H1 (cell line): ENCODE results near the gene IL17REL. TPM values are rescaled to one million over a fixed set of nuclear protein-coding genes. Genes with fewer than 3 reads are reported as not detected.

Experiments used
- CTCF ChIA-PET: fragments of 300-600 bp; sonication (Branson Sonifier 250); formaldehyde crosslinking; loops from one replicate; lab custom pipeline; 2021; ENCODE audit not compliant: partially characterized antibody; lab: Charles Lee
- POLR2A ChIA-PET: fragments of 300-600 bp; sonication (Branson Sonifier 250); formaldehyde crosslinking; loops from one replicate; lab custom pipeline; 2021; ENCODE audit warnings: inconsistent platforms; ENCODE audit not compliant: partially characterized antibody; lab: Charles Lee
- DNase-seq, 2 experiments: peaks; one replicate each; pipeline versions ENCODE4 v3.0.0 to v3.0.0-alpha.2; 2010 to 2022; ENCODE audit warnings: low spot score in 2 of 2, low read depth in 1 of 2, mixed read lengths in 1 of 2
- FAIRE-seq: peaks from 2 replicates; lab custom pipeline; 2011; peaks lifted over from hg19 to GRCh38; lab: Jason Lieb, UNC
- H2AFZ ChIP-seq: 2 replicates; pipeline ENCODE4 v1.8.1; 2012; ENCODE audit warnings: low read length, inconsistent platforms
- H2AK5ac ChIP-seq: 2 replicates; pipeline ENCODE4 v1.6.1; 2013; ENCODE audit warnings: low read depth, low read length
- H2BK120ac ChIP-seq: replicated peaks from 2 replicates; pipeline ENCODE3; 2013; ENCODE audit warnings: low read depth, low read length, inconsistent platforms
- H2BK12ac ChIP-seq: 2 replicates; pipeline ENCODE4 v1.6.1; 2013; ENCODE audit warnings: low read depth, low read length
- H2BK15ac ChIP-seq: 2 replicates; pipeline ENCODE4 v1.6.1; 2013; ENCODE audit warnings: low read length
- H2BK20ac ChIP-seq: 2 replicates; pipeline ENCODE4 v1.6.1; 2013; ENCODE audit warnings: low read length
- H2BK5ac ChIP-seq: 2 replicates; pipeline ENCODE4 v1.6.1; 2013; ENCODE audit warnings: low read depth, low read length
- H3K14ac ChIP-seq: 2 replicates; pipeline ENCODE4 v1.6.1; 2013; ENCODE audit warnings: inconsistent platforms; ENCODE audit not compliant: insufficient read length
- H3K18ac ChIP-seq: 2 replicates; pipeline ENCODE4 v1.6.1; 2013; ENCODE audit warnings: low read length; ENCODE audit errors: extremely low read depth
- H3K23ac ChIP-seq: 2 replicates; pipeline ENCODE4 v1.6.1; 2013; ENCODE audit warnings: inconsistent platforms; ENCODE audit not compliant: insufficient read length
- H3K23me2 ChIP-seq: 2 replicates; pipeline ENCODE4 v1.6.1; 2013; ENCODE audit warnings: low read depth, low read length
- H3K27ac ChIP-seq: 2 replicates; pipeline ENCODE4 v1.6.1; 2011; ENCODE audit warnings: low read depth, low read length, inconsistent platforms
- H3K27me3 ChIP-seq, 4 experiments: replicated peaks in 1 of 4; 1 replicate in 1 of 4; 2 replicates in 3 of 4; pipeline versions ENCODE4 v1.6.1 to v1.8.1; 2011 to 2013; ENCODE audit warnings: low read length in 3 of 4, mild to moderate bottlenecking in 3 of 4, inconsistent platforms in 2 of 4, mixed read lengths in 2 of 4, moderate library complexity in 1 of 4; ENCODE audit not compliant: control insufficient read depth in 3 of 4, insufficient read depth in 3 of 4; ENCODE audit errors: extremely low read depth in 1 of 4
- H3K36me3 ChIP-seq, 4 experiments: 2 replicates each; pipeline versions ENCODE4 v1.6.1 to v1.8.1; 2011 to 2013; ENCODE audit warnings: mild to moderate bottlenecking in 4 of 4, low read length in 3 of 4, moderate library complexity in 2 of 4, control low read depth in 1 of 4, inconsistent platforms in 1 of 4; ENCODE audit not compliant: insufficient read depth in 4 of 4, control insufficient read depth in 2 of 4
- H3K4ac ChIP-seq: replicated peaks from 2 replicates; pipeline ENCODE3; 2013; ENCODE audit warnings: low read length, low read depth, mixed read lengths, inconsistent platforms; ENCODE audit not compliant: insufficient read length
- H3K4me1 ChIP-seq, 4 experiments: replicated peaks in 1 of 4; 1 replicate in 1 of 4; 2 replicates in 3 of 4; pipeline versions ENCODE4 v1.6.1 to v1.8.1; 2011 to 2013; ENCODE audit warnings: low read length in 3 of 4, inconsistent platforms in 2 of 4, mixed read lengths in 1 of 4; ENCODE audit not compliant: insufficient read depth in 4 of 4, control insufficient read depth in 3 of 4
- H3K4me2 ChIP-seq, 2 experiments: 2 replicates each; pipeline versions ENCODE4 v1.6.1 to v1.8.1; 2011 to 2013; ENCODE audit warnings: low read depth in 2 of 2, low read length in 2 of 2, control low read depth in 1 of 2, inconsistent platforms in 1 of 2, mild to moderate bottlenecking in 1 of 2; ENCODE audit not compliant: insufficient read depth in 1 of 2
- H3K4me3 ChIP-seq, 4 experiments: fragments of 200-600, 300-600 bp in 1 of 4; sonication (generic), shearing (Covaris generic), sonication (Bioruptor Twin) in 1 of 4; 2 replicates each; pipeline versions ENCODE4 v1.5.1 to v1.8.1; 2011 to 2016; ENCODE audit warnings: low read length in 4 of 4, low read depth in 3 of 4, control low read depth in 2 of 4, inconsistent platforms in 2 of 4, mild to moderate bottlenecking in 2 of 4, mixed read lengths in 1 of 4, moderate library complexity in 1 of 4; ENCODE audit not compliant: insufficient read depth in 2 of 4; ENCODE audit errors: extremely low read depth in 1 of 4
- H3K56ac ChIP-seq: replicated peaks from 2 replicates; pipeline ENCODE3; 2013; ENCODE audit warnings: low read depth, mild to moderate bottlenecking, mixed read lengths, low read length, inconsistent platforms; ENCODE audit not compliant: insufficient read length
- H3K79me1 ChIP-seq: 2 replicates; pipeline ENCODE4 v1.6.1; 2013; ENCODE audit warnings: low read depth, low read length, control low read depth
- H3K79me2 ChIP-seq, 2 experiments: 2 replicates each; pipeline versions ENCODE4 v1.6.1 to v1.8.1; 2012 to 2013; ENCODE audit warnings: low read length in 2 of 2, mild to moderate bottlenecking in 2 of 2, inconsistent platforms in 1 of 2; ENCODE audit not compliant: insufficient read depth in 2 of 2, control insufficient read depth in 1 of 2
- H3K9ac ChIP-seq, 4 experiments: replicated peaks in 1 of 4; 1 replicate in 1 of 4; 2 replicates in 3 of 4; pipeline versions ENCODE4 v1.6.1 to v1.8.1; 2011 to 2013; ENCODE audit warnings: low read depth in 3 of 4, low read length in 3 of 4, control low read depth in 2 of 4, mild to moderate bottlenecking in 2 of 4, moderate library complexity in 2 of 4, inconsistent platforms in 1 of 4; ENCODE audit errors: extremely low read depth in 1 of 4
- H3K9me3 ChIP-seq, 2 experiments: 2 replicates each; pipeline versions ENCODE4 v1.6.1 to v1.8.1; 2012 to 2013; ENCODE audit warnings: mild to moderate bottlenecking in 2 of 2, moderate library complexity in 2 of 2, control low read depth in 1 of 2, inconsistent platforms in 1 of 2, low read depth in 1 of 2, low read length in 1 of 2, mixed read lengths in 1 of 2; ENCODE audit not compliant: insufficient read depth in 2 of 2
- H4K20me1 ChIP-seq, 2 experiments: replicated peaks in 1 of 2; 2 replicates each; pipeline versions ENCODE3 to v1.8.1; 2011 to 2013; ENCODE audit warnings: inconsistent platforms in 2 of 2, low read length in 2 of 2, mild to moderate bottlenecking in 1 of 2; ENCODE audit not compliant: insufficient read depth in 2 of 2, control insufficient read depth in 1 of 2
- H4K5ac ChIP-seq: 2 replicates; pipeline ENCODE4 v1.6.1; 2013; ENCODE audit warnings: low read length, low read depth, mixed read lengths, inconsistent platforms; ENCODE audit not compliant: insufficient read length
- H4K8ac ChIP-seq: 2 replicates; pipeline ENCODE4 v1.8.0; 2013; ENCODE audit warnings: mild to moderate bottlenecking, moderate library complexity, low read length, inconsistent platforms; ENCODE audit not compliant: insufficient read depth; ENCODE audit errors: extremely low read depth
- H4K91ac ChIP-seq: replicated peaks from 2 replicates; pipeline ENCODE3; 2013; ENCODE audit warnings: low read length, mixed read lengths, inconsistent platforms; ENCODE audit not compliant: insufficient read length
- CEBPB ChIP-seq: IDR thresholded peaks from 2 replicates; pipeline ENCODE4 v1.6.1; 2012; ENCODE audit warnings: low read depth, low read length
- RXRA ChIP-seq: IDR thresholded peaks from 2 replicates; pipeline ENCODE4 v1.6.1; 2011; ENCODE audit warnings: low read depth, mild to moderate bottlenecking, low read length, moderate library complexity; ENCODE audit not compliant: insufficient read depth
- SP4 ChIP-seq: IDR thresholded peaks from 2 replicates; pipeline ENCODE4 v1.6.1; 2012; ENCODE audit warnings: low read length, inconsistent platforms
- SRF ChIP-seq: IDR thresholded peaks from 2 replicates; pipeline ENCODE4 v1.6.1; 2011; ENCODE audit warnings: mild to moderate bottlenecking, low read depth, low read length, moderate library complexity
- TBP ChIP-seq: IDR thresholded peaks from 2 replicates; pipeline ENCODE4 v1.6.1; 2011; ENCODE audit warnings: low read depth, low read length, improper control_type of control experiment
- WGBS, 2 experiments: shearing (Covaris generic) in 1 of 2; methylation state at CpG; one replicate each; pipeline versions ENCODE4 v1.1.6 to v1.1.7; 2013 to 2015; ENCODE audit warnings: low lambda C conversion rate in 2 of 2, mixed read lengths in 2 of 2, inconsistent platforms in 1 of 2, low coverage in 1 of 2, missing lambda C conversion rate in 1 of 2; ENCODE audit not compliant: insufficient replicate concordance in 2 of 2, insufficient coverage in 1 of 2, insufficient read length in 1 of 2; ENCODE audit errors: extremely low coverage in 1 of 2, missing lambda C conversion rate in 1 of 2; 5-methylcytosine and 5-hydroxymethylcytosine counted together
- polyA plus RNA-seq, 7 experiments: library from polyadenylated mRNA; depleted of rRNA in 3 of 7; stranded (reverse) in 5 of 7; unstranded in 2 of 7; fragments of >200 nt in 5 of 7; fragments of 200-250 nt in 2 of 7; gene quantifications; 1 replicate in 5 of 7; 2 replicates in 1 of 7; 4 replicates in 1 of 7; pipeline versions ENCODE4 v1.2.1 to v1.2.3, GENCODE V29; 2011 to 2013; ENCODE audit warnings: missing spikeins in 2 of 7, mixed read lengths in 2 of 7
- total RNA-seq: library from RNA; stranded (reverse); fragmentation: NEBNext Ultra II Directional; extraction: Animal tissue kit (Norgen Biotek cat#: 25700); gene quantifications from 2 replicates; pipeline ENCODE4 v1.2.1, GENCODE V29; 2021

Gene IL17REL
- total and polyA plus RNA-seq, 2 of the 8 experiments (the other 6 are each of a cell fraction or from before 2014, with no cell fraction given) = 0.15 to 0.20 TPM

DNA sequence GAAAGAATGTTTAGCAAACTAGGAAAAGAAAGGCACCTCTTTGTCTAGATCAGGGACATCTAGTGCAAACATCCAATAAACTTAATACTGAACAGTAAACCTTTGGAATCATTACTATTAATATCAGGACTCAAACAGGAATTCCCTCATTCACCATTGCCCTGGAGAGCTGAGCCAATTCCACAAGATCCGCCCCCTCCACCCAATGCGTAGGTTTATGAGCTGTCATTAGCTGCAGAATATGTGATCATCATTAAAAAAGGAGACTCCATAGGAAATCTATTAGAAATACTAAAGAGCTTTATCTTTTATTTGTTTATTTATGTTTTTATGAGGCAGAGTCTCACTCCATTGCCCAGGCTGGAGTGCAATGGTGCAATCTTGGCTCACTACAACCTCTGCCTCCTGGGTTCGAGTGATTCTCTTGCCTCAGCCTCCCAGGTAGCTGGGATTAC, 5.5 kb downstream of the IL17REL start:
- H3K4me2 ChIP-seq = no peak overlapping the region
- H4K20me1 ChIP-seq = no peaks in the 10 kb centered on the region
- H3K9ac ChIP-seq = no peak overlapping the region
- H3K14ac ChIP-seq = no peak overlapping the region
- no peaks in the 10 kb centered on the region for H3K9me3 ChIP-seq
- no peak overlapping the region for H4K91ac ChIP-seq
- no peaks in the 10 kb centered on the region for H3K79me2 ChIP-seq
- no peak overlapping the region for H4K8ac ChIP-seq
- H3K27ac ChIP-seq = no peak overlapping the region
- CTCF ChIA-PET = interaction anchor here (2.8 kb wide), 1 partner anchor 14 kb away, joined by 16 read pairs; no protein-coding TSS in a partner anchor
- no peak overlapping the region for H2BK15ac ChIP-seq
- TF ChIP-seq SRF (no peak), RXRA (no peak), TBP (no peak), CEBPB (no peak), SP4 (no peak)
- H4K5ac ChIP-seq = no peak overlapping the region
- no peak overlapping the region for H3K56ac ChIP-seq
- no peak overlapping the region for H3K4me3 ChIP-seq
- H2BK20ac ChIP-seq = no peak overlapping the region
- peaks cover 0 to 13% (median 9%) of the 10 kb centered on the region in 4 experiments; a peak in 6 of 7 replicates for H3K4me1 ChIP-seq
- no peak overlapping the region for H2BK12ac ChIP-seq
- no peaks in the 10 kb centered on the region for H3K79me1 ChIP-seq
- H3K36me3 ChIP-seq = no peaks in the 10 kb centered on the region
- DNase-seq (no peak), FAIRE-seq (no peak)
- no peak overlapping the region for H3K23ac ChIP-seq
- H2BK5ac ChIP-seq = no peak overlapping the region
- no peak overlapping the region for H2BK120ac ChIP-seq
- 86% methylated on average over 3 of the region's 3 CpGs; no CpG with 5 or more reads in 1 of the 2 experiments for WGBS, 2 experiments
- POLR2A ChIA-PET = no interaction called here
- H3K27me3 ChIP-seq = peaks cover 2 to 22% (median 17%) of the 10 kb centered on the region in 4 experiments
- no peak overlapping the region for H3K4ac ChIP-seq
- H3K23me2 ChIP-seq = peaks cover 2% of the 10 kb centered on the region; the same call in 1 of the 2 replicates
- H2AFZ ChIP-seq = no peak overlapping the region
- no peak overlapping the region for H3K18ac ChIP-seq
- no peak overlapping the region for H2AK5ac ChIP-seq
